HG03108 (cell line): ENCODE measurements around the gene TRAPPC3.
A peak's percentile ranks its signal among the peaks of the same experiment; 100 is the strongest.
"Not testable (repeated sequence)": the region's sequence is repeated elsewhere in the genome, so short reads cannot be mapped to it uniquely, and the experiment has no call there.

Source experiments
- ATAC-seq: cut with Tn5 transposase; IDR thresholded peaks from one replicate; pipeline ENCODE4 v1.9.1; 2021; ENCODE audit warnings: moderate library complexity; ENCODE audit not compliant: unreplicated experiment

Gene TRAPPC3

GRCh38 chr1:36166938-36167905 is 17.9 kb upstream of the TRAPPC3 start:
- ATAC-seq = no peak

- no peak for ATAC-seq
Observed at GRCh38 chr1:36166136-36166535, 16.9 kb upstream of the TRAPPC3 start.

- ATAC-seq = no peak
Observed at GRCh38 chr1:36165145-36165544, 15.9 kb upstream of the TRAPPC3 start.

- no peak for ATAC-seq
Observed at GRCh38 chr1:36164361-36164760, 15.1 kb upstream of the TRAPPC3 start.

GRCh38 chr1:36163426-36163825 is 14.1 kb upstream of the TRAPPC3 start:
- no peak for ATAC-seq

GRCh38 chr1:36162680-36163239 is 13.5 kb upstream of the TRAPPC3 start:
- no peak for ATAC-seq

- ATAC-seq = peak; percentile 41
Observed at GRCh38 chr1:36161641-36162531, 12.6 kb upstream of the TRAPPC3 start.

GRCh38 chr1:36160949-36161485 is 11.7 kb upstream of the TRAPPC3 start:
- peak; percentile 35 for ATAC-seq

- no peak for ATAC-seq
Observed at GRCh38 chr1:36160388-36160948, 11.2 kb upstream of the TRAPPC3 start.

GRCh38 chr1:36159614-36160387 is 10.5 kb upstream of the TRAPPC3 start:
- no peak for ATAC-seq

- ATAC-seq = not testable (repeated sequence)
Observed at GRCh38 chr1:36158827-36159252, 9.6 kb upstream of the TRAPPC3 start.

GRCh38 chr1:36157973-36158826 is 8.9 kb upstream of the TRAPPC3 start:
- ATAC-seq = no peak

GRCh38 chr1:36157115-36157903 is 8.0 kb upstream of the TRAPPC3 start:
- ATAC-seq = no peak

GRCh38 chr1:36156329-36157114 is 7.2 kb upstream of the TRAPPC3 start:
- ATAC-seq = peak; percentile 12

GRCh38 chr1:36155408-36156328 is 6.4 kb upstream of the TRAPPC3 start, which contains the start of gene MAP7D1:
Gene MAP7D1, plus strand, starts transcription at chr1:36156160. Its CDS starts 258 bp downstream, at chr1:36156418.
- ATAC-seq = peak; percentile 39

- ATAC-seq = no peak
Observed at GRCh38 chr1:36154765-36155407, 5.6 kb upstream of the TRAPPC3 start.
